ENCODE measurements around the gene ZNF641. TPM values are rescaled to one million over a fixed set of nuclear protein-coding genes. Genes with fewer than 3 reads are reported as not detected.

ZNF641 gene
- polyA plus RNA-seq, 1 experiment: 6.6 TPM

- TF ChIP-seq CTCF (IDR thresholded peaks at IDR 0.05; ENCODE audit: low read depth, low read length): no peak
- CTCF ChIA-PET: no interaction called here
- Histone ChIP-seq H3K27me3 (ENCODE audit: control insufficient read depth, insufficient read depth, low read length) (peaks cover 2% of the 10 kb centered on the region), H3K27ac (ENCODE audit: low read depth, low read length) (no peak overlapping the region), H3K9me3 (ENCODE audit: control insufficient read depth, insufficient read depth, low read length) (no peaks in the 10 kb centered on the region; the same call in 1 of the 2 replicates), H3K4me3 (ENCODE audit: low read depth, low read length) (no peak overlapping the region)
- no peak for DNase-seq (ENCODE audit: low read depth, low spot score)
- POLR2A ChIA-PET: no interaction called here
Measured at GRCh38 chr12:48329199-48329939, 21.4 kb downstream of the ZNF641 start.

- CTCF ChIA-PET: no interaction called here
- POLR2A ChIA-PET: no interaction called here
- DNase-seq (ENCODE audit: low read depth, low spot score): no peak
- TF ChIP-seq CTCF (IDR thresholded peaks at IDR 0.05; ENCODE audit: low read depth, low read length): no peak
- no peaks in the 10 kb centered on the region for H3K27me3 ChIP-seq (ENCODE audit: control insufficient read depth, insufficient read depth, low read length)
- no peaks in the 10 kb centered on the region for H3K9me3 ChIP-seq (ENCODE audit: control insufficient read depth, insufficient read depth, low read length)
- H3K27ac ChIP-seq (ENCODE audit: low read depth, low read length): no peak overlapping the region
- no peak overlapping the region for H3K4me3 ChIP-seq (ENCODE audit: low read depth, low read length)
Measured at GRCh38 chr12:48316491-48316890, 34.2 kb downstream of the ZNF641 start.

GRCh38 chr12:48311313-48311712 lies 39.4 kb downstream of the ZNF641 start:
- CTCF ChIA-PET: no interaction called here
- H3K9me3 ChIP-seq (ENCODE audit: control insufficient read depth, insufficient read depth, low read length): no peaks in the 10 kb centered on the region; the same call in 1 of the 2 replicates
- DNase-seq (ENCODE audit: low read depth, low spot score): no peak
- POLR2A ChIA-PET: no interaction called here
- TF ChIP-seq CTCF (IDR thresholded peaks at IDR 0.05; ENCODE audit: low read depth, low read length): no peak
- no peak overlapping the region for H3K27ac ChIP-seq (ENCODE audit: low read depth, low read length)
- H3K27me3 ChIP-seq (ENCODE audit: control insufficient read depth, insufficient read depth, low read length): no peaks in the 10 kb centered on the region
- no peak overlapping the region for H3K4me3 ChIP-seq (ENCODE audit: low read depth, low read length)

GRCh38 chr12:48307269-48307668 lies 43.5 kb downstream of the ZNF641 start:
- no peak for DNase-seq (ENCODE audit: low read depth, low spot score)
- ChIA-PET CTCF (no interaction called here), POLR2A (no interaction called here)
- no peak for TF ChIP-seq CTCF (IDR thresholded peaks at IDR 0.05; ENCODE audit: low read depth, low read length)
- H3K27me3 ChIP-seq (ENCODE audit: control insufficient read depth, insufficient read depth, low read length): no peaks in the 10 kb centered on the region
- no peak overlapping the region for H3K27ac ChIP-seq (ENCODE audit: low read depth, low read length)
- H3K9me3 ChIP-seq (ENCODE audit: control insufficient read depth, insufficient read depth, low read length): no peaks in the 10 kb centered on the region; the same call in 1 of the 2 replicates
- H3K4me3 ChIP-seq (ENCODE audit: low read depth, low read length): no peak overlapping the region

- DNase-seq (ENCODE audit: low read depth, low spot score): no peak
- Histone ChIP-seq H3K4me3 (ENCODE audit: low read depth, low read length) (no peak overlapping the region), H3K27ac (ENCODE audit: low read depth, low read length) (no peak overlapping the region), H3K9me3 (ENCODE audit: control insufficient read depth, insufficient read depth, low read length) (no peaks in the 10 kb centered on the region; the same call in 1 of the 2 replicates), H3K27me3 (ENCODE audit: control insufficient read depth, insufficient read depth, low read length) (no peaks in the 10 kb centered on the region)
- no peak for TF ChIP-seq CTCF (IDR thresholded peaks at IDR 0.05; ENCODE audit: low read depth, low read length)
- POLR2A ChIA-PET: no interaction called here
- CTCF ChIA-PET: no interaction called here
Measured at GRCh38 chr12:48305190-48305589, 45.5 kb downstream of the ZNF641 start.
